Activated gamma-delta T cell (primary cell): ENCODE data around the gene MAD1L1.

Experiments used
- DNase-seq: peaks from one replicate; lab custom pipeline; 2025; lab: John Stamatoyannopoulos, UW

Gene MAD1L1

GRCh38 chr7:1956611-1957470 lies 275.9 kb downstream of the MAD1L1 start:
- no peak for DNase-seq

- DNase-seq, result no peak
Observed at GRCh38 chr7:1956141-1956540, 276.6 kb downstream of the MAD1L1 start.

GRCh38 chr7:1954366-1955004 lies 278.3 kb downstream of the MAD1L1 start:
- no peak for DNase-seq

GRCh38 chr7:1953199-1954190 lies 279.2 kb downstream of the MAD1L1 start:
- no peak for DNase-seq

GRCh38 chr7:1952781-1953180 lies 280.0 kb downstream of the MAD1L1 start:
- DNase-seq, result no peak

GRCh38 chr7:1952169-1952760 lies 280.5 kb downstream of the MAD1L1 start:
- no peak for DNase-seq

- no peak for DNase-seq
Observed at GRCh38 chr7:1951600-1951999, 281.1 kb downstream of the MAD1L1 start.

GRCh38 chr7:1951159-1951536 lies 281.6 kb downstream of the MAD1L1 start:
- no peak for DNase-seq

GRCh38 chr7:1950452-1951158 lies 282.1 kb downstream of the MAD1L1 start:
- DNase-seq, result no peak

GRCh38 chr7:1950066-1950451 lies 282.7 kb downstream of the MAD1L1 start:
- DNase-seq, result no peak

GRCh38 chr7:1949681-1950055 lies 283.1 kb downstream of the MAD1L1 start:
- DNase-seq, result no peak

- DNase-seq, result no peak
Observed at GRCh38 chr7:1948887-1949680, 283.7 kb downstream of the MAD1L1 start.

- no peak for DNase-seq
Observed at GRCh38 chr7:1948301-1948796, 284.4 kb downstream of the MAD1L1 start.

GRCh38 chr7:1947586-1948217 lies 285.0 kb downstream of the MAD1L1 start:
- DNase-seq, result no peak

- DNase-seq, result no peak
Observed at GRCh38 chr7:1946773-1947450, 285.8 kb downstream of the MAD1L1 start.

- no peak for DNase-seq
Observed at GRCh38 chr7:1946025-1946772, 286.5 kb downstream of the MAD1L1 start.

- no peak for DNase-seq
Observed at GRCh38 chr7:1945558-1945957, 287.2 kb downstream of the MAD1L1 start.

- DNase-seq, result no peak
Observed at GRCh38 chr7:1944619-1945210, 288.0 kb downstream of the MAD1L1 start.
